ENCODE results near the gene CFAP70.
"Not testable (repeated sequence)": the region's sequence is repeated elsewhere in the genome, so short reads cannot be mapped to it uniquely, and the experiment has no call there.

The CFAP70 gene

DNA sequence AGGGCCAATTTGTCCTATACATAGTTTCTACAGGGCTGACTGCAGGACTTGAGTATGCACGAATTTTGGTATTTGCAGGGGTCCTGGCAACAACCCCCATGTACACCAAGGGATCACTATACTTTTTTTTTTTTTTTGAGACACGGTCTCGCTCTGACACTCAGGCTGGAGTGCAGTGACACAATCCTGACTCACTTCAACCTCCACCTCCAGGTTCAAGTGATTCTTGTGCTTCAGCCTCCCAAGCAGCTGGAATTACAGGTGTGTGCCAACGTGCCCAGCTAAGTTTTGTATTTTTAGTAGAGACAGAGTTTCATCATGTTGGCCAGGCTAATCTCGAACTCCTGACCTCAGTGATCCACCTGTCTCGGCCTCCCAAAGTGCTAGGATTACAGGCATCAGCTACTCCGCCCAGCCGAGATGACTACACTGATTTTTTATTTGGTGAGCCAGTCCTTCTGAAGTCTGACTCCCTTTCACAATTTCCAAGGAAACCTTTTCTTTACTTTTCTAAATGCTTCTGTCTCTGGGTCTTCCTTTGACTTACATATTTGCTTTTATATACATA lies 19.8 kb downstream of the CFAP70 start:
- no peak for DNase-seq

GRCh38 chr10:73333202-73333601 lies 25.5 kb downstream of the CFAP70 start:
- DNase-seq: no peak

- DNase-seq: no peak
These were observed 26.3 kb downstream of the CFAP70 start for GRCh38 chr10:73332379-73332778.

DNA sequence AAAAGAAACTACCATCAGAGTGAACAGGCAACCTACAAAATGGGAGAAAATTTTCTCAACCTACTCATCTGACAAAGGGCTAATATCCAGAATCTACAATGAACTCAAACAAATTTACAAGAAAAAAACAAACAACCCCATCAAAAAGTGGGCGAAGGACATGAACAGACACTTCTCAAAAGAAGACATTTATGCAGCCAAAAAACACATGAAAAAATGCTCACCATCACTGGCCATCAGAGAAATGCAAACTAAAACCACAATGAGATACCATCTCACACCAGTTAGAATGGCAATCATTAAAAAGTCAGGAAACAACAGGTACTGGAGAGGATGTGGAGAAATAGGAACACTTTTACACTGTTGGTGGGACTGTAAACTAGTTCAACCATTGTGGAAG lies 30.1 kb downstream of the CFAP70 start:
- not testable (repeated sequence) for DNase-seq

GRCh38 chr10:73325290-73325689 lies 33.4 kb downstream of the CFAP70 start:
- DNase-seq: not testable (repeated sequence)

GRCh38 chr10:73323582-73323981 lies 35.1 kb downstream of the CFAP70 start:
- not testable (repeated sequence) for DNase-seq

DNA sequence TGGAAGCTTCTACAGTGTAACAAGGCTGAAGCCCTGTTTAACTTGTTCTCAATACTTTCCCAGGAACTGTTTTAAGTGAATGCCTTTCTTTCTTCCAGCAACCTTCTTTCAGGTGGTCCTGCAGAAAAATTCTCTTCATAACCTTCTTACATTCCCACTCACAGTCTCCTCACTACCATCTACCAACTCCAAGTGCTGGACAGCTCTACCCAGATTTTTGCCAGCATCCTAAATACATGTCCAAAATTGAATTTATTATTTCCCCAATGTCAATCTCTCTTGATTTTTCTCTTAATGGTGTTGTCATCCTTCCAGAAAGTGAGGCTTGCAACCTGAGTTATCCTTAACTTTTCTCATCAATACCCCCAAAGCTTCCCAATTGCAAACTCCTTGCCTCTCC lies 48.2 kb downstream of the CFAP70 start:
- DNase-seq: no peak

DNA sequence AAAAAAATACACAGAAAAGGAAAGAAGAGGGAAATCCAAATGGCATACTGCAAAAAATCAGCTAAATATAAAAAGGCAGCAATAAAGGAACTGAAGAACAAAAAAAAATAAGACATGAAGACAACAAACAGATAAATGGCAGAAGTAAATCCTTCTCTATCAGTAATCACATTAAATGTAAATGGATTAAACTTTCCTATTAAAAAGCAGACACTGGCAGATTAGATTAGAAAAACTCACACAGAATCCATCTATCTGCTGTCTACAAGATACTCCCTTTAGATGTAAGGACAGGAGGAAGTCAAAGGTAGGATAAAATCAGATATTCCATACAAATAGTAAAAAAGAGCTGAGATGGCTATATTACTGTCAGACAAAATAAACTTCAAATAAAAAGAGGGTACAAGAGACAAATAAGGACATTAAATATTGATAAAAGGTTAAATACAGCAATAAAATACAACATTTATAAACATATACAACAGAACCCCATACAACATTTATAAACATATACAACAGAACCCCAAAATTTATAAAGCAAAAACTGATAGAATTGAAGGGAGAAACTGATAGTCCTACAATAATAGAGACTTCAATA lies 51.4 kb downstream of the CFAP70 start:
- no peak for DNase-seq

DNA sequence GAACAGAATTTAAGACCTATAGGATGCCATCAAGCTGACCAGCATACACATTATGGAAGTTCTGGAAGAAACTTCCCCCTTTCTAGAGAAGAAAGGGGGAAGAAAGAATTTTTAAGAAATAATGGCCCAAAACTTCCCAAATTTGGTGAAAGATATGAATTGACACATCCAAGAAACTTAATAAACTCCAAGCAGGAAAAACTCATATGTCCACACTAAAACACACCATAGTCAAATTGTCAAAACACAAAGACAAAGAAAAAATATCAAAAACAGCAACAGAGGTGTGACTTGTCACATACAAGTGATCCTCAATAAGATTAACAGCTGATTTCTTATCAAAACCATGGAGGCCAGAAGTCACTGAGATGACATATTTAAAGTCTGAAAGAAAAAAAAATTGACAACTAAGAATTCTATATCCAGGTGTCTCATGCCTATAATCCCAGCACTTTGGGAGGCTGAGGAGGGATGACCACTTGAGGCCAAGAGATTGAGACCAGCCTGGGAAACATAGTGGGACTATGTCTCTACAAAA lies 52.4 kb downstream of the CFAP70 start:
- DNase-seq: no peak

- no peak for DNase-seq
These were observed 61.7 kb downstream of the CFAP70 start for GRCh38 chr10:73296946-73297345.

- no peak for DNase-seq
These were observed 65.2 kb downstream of the CFAP70 start for GRCh38 chr10:73293461-73293860.

DNA sequence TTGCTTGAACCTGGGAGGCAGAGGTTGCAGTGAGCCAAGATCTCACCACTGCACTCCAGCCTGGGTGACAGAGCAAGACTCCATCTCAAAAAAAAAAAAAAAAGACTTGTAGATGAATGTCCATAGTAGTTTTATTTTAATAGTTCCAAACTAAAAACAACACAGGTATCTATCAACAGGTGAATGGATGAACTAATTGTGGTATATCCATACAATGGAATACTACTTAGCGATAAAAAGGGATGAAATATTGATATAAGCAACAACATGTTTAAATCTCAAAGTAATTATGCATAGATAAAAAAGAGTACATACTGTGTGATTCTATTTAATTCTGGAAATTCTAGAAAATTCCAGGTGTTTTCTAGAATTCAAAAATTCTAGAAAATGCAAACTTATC lies 68.7 kb downstream of the CFAP70 start:
- no peak for DNase-seq

DNA sequence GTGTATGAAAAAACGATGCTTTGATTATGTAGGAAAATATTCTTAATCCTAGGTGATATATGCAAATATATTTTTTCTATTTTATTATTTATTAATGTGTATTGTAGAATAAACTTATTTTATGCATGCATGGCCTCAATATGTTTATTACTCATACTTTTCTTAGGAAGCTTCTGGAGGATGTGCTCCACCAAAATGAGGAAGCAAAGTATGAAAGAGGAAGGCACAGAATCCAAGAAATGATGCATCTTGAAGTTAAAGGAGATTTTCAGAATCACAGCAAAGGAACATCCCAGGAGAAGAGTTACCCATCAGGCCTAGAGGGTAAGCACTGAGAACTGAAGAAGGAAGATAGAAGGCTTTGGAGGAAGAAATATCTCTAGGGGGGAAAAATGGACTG lies 71.2 kb downstream of the CFAP70 start:
- DNase-seq: no peak

- no peak for DNase-seq
These were observed 77.6 kb downstream of the CFAP70 start for GRCh38 chr10:73281097-73281496.

GRCh38 chr10:73264423-73264822 lies 94.2 kb downstream of the CFAP70 start:
- no peak for DNase-seq

- no peak for DNase-seq
These were observed 94.8 kb downstream of the CFAP70 start for GRCh38 chr10:73263693-73264347.

- no peak for DNase-seq
These were observed 95.6 kb downstream of the CFAP70 start for GRCh38 chr10:73262880-73263555.

GRCh38 chr10:73262105-73262730 lies 96.4 kb downstream of the CFAP70 start:
- DNase-seq: no peak

GRCh38 chr10:73261362-73261995 lies 97.2 kb downstream of the CFAP70 start:
- no peak for DNase-seq

DNA sequence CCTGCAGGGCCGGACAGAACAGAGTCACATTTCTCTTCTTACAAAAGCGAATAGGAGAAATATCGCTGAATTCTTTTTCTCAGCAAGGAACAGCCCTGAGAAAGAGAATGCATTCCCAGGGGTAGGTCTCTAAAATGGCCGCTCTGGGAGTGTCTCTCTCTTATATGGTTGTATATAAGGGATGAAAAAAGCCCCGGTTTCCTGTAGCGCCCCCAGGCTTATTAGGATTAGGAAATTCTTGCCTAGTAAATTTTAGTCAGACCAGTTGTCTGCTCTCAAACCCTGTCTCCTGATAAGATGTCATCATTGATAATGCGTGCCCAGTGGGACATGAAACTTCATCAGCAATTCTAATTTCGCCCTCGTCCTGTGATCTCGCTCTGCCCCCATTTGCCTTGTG lies 100.1 kb downstream of the CFAP70 start:
- not testable (repeated sequence) for DNase-seq

- DNase-seq: no peak
These were observed 105.5 kb downstream of the CFAP70 start for GRCh38 chr10:73253225-73253555.

DNA sequence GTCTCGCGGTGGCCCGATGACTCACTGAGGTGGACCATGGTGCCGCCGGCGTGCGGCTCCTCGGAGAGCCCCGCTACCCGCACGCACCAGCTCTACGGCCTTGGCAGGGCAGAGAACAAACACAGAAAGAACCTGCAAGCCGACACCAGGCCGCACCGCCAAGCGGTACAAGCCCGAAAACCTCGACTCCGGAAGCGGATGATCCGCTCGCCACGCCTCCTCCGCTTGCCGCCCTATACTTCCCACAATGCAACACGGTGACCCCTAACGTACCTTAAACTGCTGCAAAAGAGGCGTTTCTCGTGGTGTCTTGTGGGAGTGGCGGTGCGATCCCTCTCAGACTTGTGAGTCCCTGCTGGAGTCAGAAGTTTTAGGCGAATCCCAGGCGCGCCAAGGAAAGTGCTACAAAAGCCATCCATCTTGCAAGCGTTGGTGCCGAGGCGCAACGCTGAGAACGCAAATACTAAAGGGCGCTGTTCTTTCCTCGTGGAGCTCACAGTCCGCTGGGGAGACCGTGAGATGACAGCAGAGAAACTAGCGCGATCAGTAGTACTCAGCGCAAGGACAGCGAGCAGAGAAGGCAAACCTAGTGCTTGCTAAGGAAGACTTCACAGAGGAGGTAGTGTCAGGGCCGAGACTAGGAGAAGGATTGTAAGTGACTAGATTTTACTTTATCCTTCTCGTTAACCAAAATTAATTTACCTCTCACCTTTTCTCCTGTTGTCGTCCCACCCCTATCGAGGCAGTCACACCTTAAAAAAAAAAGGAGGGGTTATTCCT lies 106.0 kb downstream of the CFAP70 start, which contains the start of gene MRPS16:
TSS of gene MRPS16 (minus strand) at position 200 of the 780 bp plus-strand sequence. CDS start at position 38, 162 bp downstream.
- peak; percentile 73 for DNase-seq

Data from NCI-H1417 treated with DMSO at 0.1 percent for 48 hours (cell line).